ENCODE results near the gene CHST13. TPM values are rescaled to one million over a fixed set of nuclear protein-coding genes. Genes with fewer than 3 reads are reported as not detected.

The CHST13 gene
- total RNA-seq: not detected

DNA sequence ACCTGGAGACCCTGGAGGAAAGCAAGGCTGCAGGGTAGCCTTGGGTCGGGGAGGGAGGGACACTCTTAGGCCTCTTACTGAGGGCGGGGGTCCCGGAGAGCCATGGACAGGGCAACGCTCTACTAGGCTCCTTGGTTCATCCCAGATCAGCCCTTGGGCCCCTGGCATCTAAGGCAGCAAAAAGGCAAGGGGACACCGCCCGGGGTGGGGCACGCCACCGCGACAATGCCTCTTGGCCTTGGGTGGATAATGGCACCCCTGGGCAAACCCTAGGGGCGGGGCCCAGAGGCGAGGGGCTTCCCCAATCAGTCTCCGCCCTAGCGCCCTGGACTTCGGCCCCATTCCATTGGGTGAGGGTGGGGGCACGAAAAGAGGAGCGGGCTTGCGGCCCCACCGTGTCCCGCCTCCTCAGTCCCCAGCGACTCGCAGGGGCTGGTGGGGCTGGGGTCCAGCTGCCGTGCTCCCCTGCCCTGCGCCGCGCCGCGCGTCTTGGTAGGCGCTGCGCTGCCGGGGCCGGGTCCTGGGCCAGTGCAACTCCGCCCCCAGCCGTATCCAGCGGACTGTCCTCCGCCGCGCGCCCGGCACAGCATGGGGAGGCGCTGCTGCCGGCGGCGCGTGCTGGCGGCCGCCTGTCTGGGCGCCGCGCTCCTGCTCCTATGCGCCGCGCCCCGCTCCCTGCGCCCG is at the start of gene CHST13:
Gene CHST13, plus strand, starts transcription at position 411 of the 684 bp plus-strand sequence. Its CDS starts 178 bp downstream, at position 589.

GRCh38 chr3:126475413-126476114 is 48.4 kb upstream of the CHST13 start, which contains the start of gene ZXDC:
Gene ZXDC, minus strand, starts transcription at chr3:126475891. Its CDS starts 26 bp downstream, at chr3:126475865.

GRCh38 chr3:126517291-126517951 is 6.5 kb upstream of the CHST13 start, which contains the start of gene UROC1:
Gene UROC1, minus strand, starts transcription at chr3:126517773. Its CDS starts 54 bp downstream, at chr3:126517719.

GRCh38 chr3:126558336-126559071 is 34.5 kb downstream of the CHST13 start, which contains the start of gene C3orf22:
Gene C3orf22, minus strand, starts transcription at chr3:126558932. Its CDS starts 5,542 bp downstream, at chr3:126553390.

Other genes starting within 250 kb of the CHST13 start
- gene KLF15, start 166.7 kb upstream of the CHST13 start, total RNA-seq: not detected
- gene CFAP100, start 129.2 kb upstream of the CHST13 start, total RNA-seq: not detected
- 10 to 100 TPM; 29.4 to 31.9 TPM for gene ZXDC, start 48.3 kb upstream of the CHST13 start, total RNA-seq
- not detected for gene UROC1, start 6.4 kb upstream of the CHST13 start, total RNA-seq
- not detected for gene C3orf22, start 34.8 kb downstream of the CHST13 start, total RNA-seq
- 1 to 10 TPM; 1.0 to 1.1 TPM for gene TXNRD3, start 131.0 kb downstream of the CHST13 start, total RNA-seq
- gene CHCHD6, start 180.1 kb downstream of the CHST13 start, total RNA-seq: 1 to 10 TPM; 4.6 to 6.0 TPM